H9 (cell line): Measurements from ENCODE around the gene HDAC7. TPM values are rescaled to one million over a fixed set of nuclear protein-coding genes. Genes with fewer than 3 reads are reported as not detected.

Experiments
- DNase-seq: peaks from one replicate; pipeline ENCODE4 v3.0.0-alpha.2; 2017
- H2AFZ ChIP-seq: one replicate; pipeline ENCODE4 v1.6.1; 2013; ENCODE audit warnings: mild to moderate bottlenecking, low read length, control low read depth, moderate library complexity
- H2AK5ac ChIP-seq: 2 replicates; pipeline ENCODE4 v1.6.1; 2013; ENCODE audit warnings: low read length, control low read depth, mixed read lengths; ENCODE audit not compliant: insufficient read length
- H2BK120ac ChIP-seq: one replicate; pipeline ENCODE4 v1.6.1; 2013; ENCODE audit warnings: low read depth, mild to moderate bottlenecking, low read length, control low read depth, inconsistent platforms; ENCODE audit not compliant: poor library complexity, severe bottlenecking
- H2BK12ac ChIP-seq: 2 replicates; pipeline ENCODE4 v1.6.1; 2013; ENCODE audit warnings: low read length, control low read depth, mixed read lengths, low read depth; ENCODE audit not compliant: insufficient read length
- H2BK15ac ChIP-seq: 2 replicates; pipeline ENCODE4 v1.6.1; 2013; ENCODE audit warnings: low read depth, low read length, control low read depth
- H2BK20ac ChIP-seq: one replicate; pipeline ENCODE4 v1.6.1; 2013; ENCODE audit warnings: low read depth, mild to moderate bottlenecking, low read length, control low read depth, inconsistent platforms; ENCODE audit not compliant: poor library complexity, severe bottlenecking
- H2BK5ac ChIP-seq: 2 replicates; pipeline ENCODE4 v1.6.1; 2013; ENCODE audit warnings: low read length, control low read depth, mixed read lengths; ENCODE audit not compliant: insufficient read length
- H3K14ac ChIP-seq: 2 replicates; pipeline ENCODE4 v1.6.1; 2013; ENCODE audit warnings: low read length, control low read depth; ENCODE audit not compliant: insufficient read depth
- H3K18ac ChIP-seq: 2 replicates; pipeline ENCODE4 v1.6.1; 2013; ENCODE audit warnings: low read depth, mild to moderate bottlenecking, mixed read lengths, low read length, control low read depth; ENCODE audit not compliant: insufficient read length
- H3K23ac ChIP-seq: 2 replicates; pipeline ENCODE4 v1.6.1; 2013; ENCODE audit warnings: low read length, control low read depth, mixed read lengths, low read depth; ENCODE audit not compliant: insufficient read length
- H3K23me2 ChIP-seq: 2 replicates; pipeline ENCODE4 v1.6.1; 2013; ENCODE audit warnings: low read depth, mild to moderate bottlenecking, mixed read lengths, low read length, control low read depth; ENCODE audit not compliant: insufficient read length, poor library complexity, severe bottlenecking
- H3K27ac ChIP-seq: 2 replicates; pipeline ENCODE4 v1.5.1; 2013; ENCODE audit warnings: low read length, control low read depth, mixed read lengths, low read depth; ENCODE audit not compliant: insufficient read length
- H3K27me3 ChIP-seq: 2 replicates; pipeline ENCODE4 v1.6.1; 2013; ENCODE audit warnings: low read length, control low read depth, inconsistent platforms; ENCODE audit not compliant: insufficient read depth
- H3K4ac ChIP-seq: 2 replicates; pipeline ENCODE4 v1.6.1; 2013; ENCODE audit warnings: low read depth, mild to moderate bottlenecking, control low read depth, inconsistent platforms, low read length, moderate library complexity
- H3K4me1 ChIP-seq: 2 replicates; pipeline ENCODE4 v1.6.1; 2013; ENCODE audit warnings: low read length, control low read depth, inconsistent platforms; ENCODE audit not compliant: insufficient read depth
- H3K4me2 ChIP-seq: 2 replicates; pipeline ENCODE4 v1.6.1; 2013; ENCODE audit warnings: low read length, control low read depth, mixed read lengths; ENCODE audit not compliant: insufficient read length, insufficient read depth
- H3K56ac ChIP-seq: 2 replicates; pipeline ENCODE4 v1.6.1; 2013; ENCODE audit warnings: low read depth, mild to moderate bottlenecking, mixed read lengths, low read length, control low read depth; ENCODE audit not compliant: insufficient read length
- H3K79me1 ChIP-seq: 2 replicates; pipeline ENCODE4 v1.6.1; 2013; ENCODE audit warnings: low read depth, mild to moderate bottlenecking, moderate library complexity, low read length, control low read depth, inconsistent platforms; ENCODE audit not compliant: insufficient read depth, poor library complexity, severe bottlenecking
- H3K79me2 ChIP-seq: 2 replicates; pipeline ENCODE4 v1.6.1; 2013; ENCODE audit warnings: low read length, control low read depth, inconsistent platforms; ENCODE audit not compliant: insufficient read depth
- H3K9ac ChIP-seq: 2 replicates; pipeline ENCODE4 v1.6.1; 2013; ENCODE audit warnings: low read length, control low read depth, mixed read lengths; ENCODE audit not compliant: insufficient read length; ENCODE audit errors: extremely low read depth
- H3K9me3 ChIP-seq: one replicate; pipeline ENCODE4 v1.6.1; 2013; ENCODE audit warnings: low read depth, low read length, inconsistent platforms; ENCODE audit not compliant: control insufficient read depth
- H3T11ph ChIP-seq: one replicate; pipeline ENCODE4 v1.6.1; 2013; ENCODE audit warnings: mild to moderate bottlenecking, low read length, control low read depth, inconsistent platforms
- H4K20me1 ChIP-seq: one replicate; pipeline ENCODE4 v1.6.1; 2013; ENCODE audit not compliant: control insufficient read depth, insufficient read length, insufficient read depth
- H4K5ac ChIP-seq: 2 replicates; pipeline ENCODE4 v1.6.1; 2013; ENCODE audit warnings: low read depth, mild to moderate bottlenecking, mixed read lengths, low read length, control low read depth; ENCODE audit not compliant: insufficient read length
- H4K8ac ChIP-seq: replicated peaks from 2 replicates; pipeline ENCODE4 v1.6.1; 2013; ENCODE audit warnings: low read length, control low read depth, mixed read lengths, low read depth; ENCODE audit not compliant: insufficient read length
- H4K91ac ChIP-seq: 2 replicates; pipeline ENCODE4 v1.6.1; 2013; ENCODE audit warnings: low read depth, mild to moderate bottlenecking, moderate library complexity, mixed read lengths, low read length, control low read depth; ENCODE audit not compliant: insufficient read length
- H3K27ac Mint-ChIP-seq, 3 experiments: 2 replicates in 2 of 3; 3 replicates in 1 of 3; pipeline ENCODE4 v1.8.0; 2020 to 2021; ENCODE audit warnings: mixed read lengths in 3 of 3, mild to moderate bottlenecking in 1 of 3, moderate library complexity in 1 of 3
- H3K27me3 Mint-ChIP-seq: 2 replicates; pipeline ENCODE4 v1.8.0; 2021; ENCODE audit warnings: low read depth, mild to moderate bottlenecking, moderate library complexity, mixed read lengths
- H3K36me3 Mint-ChIP-seq, 3 experiments: 2 replicates in 2 of 3; 3 replicates in 1 of 3; pipeline ENCODE4 v1.8.0; 2020 to 2021; ENCODE audit warnings: low read depth in 3 of 3, mixed read lengths in 3 of 3; ENCODE audit not compliant: insufficient read depth in 1 of 3
- H3K4me1 Mint-ChIP-seq, 2 experiments: 2 replicates each; pipeline ENCODE4 v1.8.0; 2020; ENCODE audit warnings: mixed read lengths in 2 of 2
- H3K4me3 Mint-ChIP-seq, 2 experiments: 2 replicates in 1 of 2; 3 replicates in 1 of 2; pipeline ENCODE4 v1.8.0; 2020 to 2021; ENCODE audit warnings: mild to moderate bottlenecking in 2 of 2, mixed read lengths in 2 of 2, moderate library complexity in 1 of 2
- H3K9me3 Mint-ChIP-seq, 2 experiments: 2 replicates in 1 of 2; 3 replicates in 1 of 2; pipeline ENCODE4 v1.8.0; 2020; ENCODE audit warnings: mild to moderate bottlenecking in 2 of 2, mixed read lengths in 2 of 2, moderate library complexity in 1 of 2
- WGBS: extraction: QIAGEN DNeasy Blood & Tissue Kit; methylation state at CpG from one replicate; pipeline ENCODE4 v1.1.7; 2013; ENCODE audit warnings: missing lambda C conversion rate, low lambda C conversion rate, mixed read lengths; ENCODE audit not compliant: insufficient read length; ENCODE audit errors: extremely low coverage; 5-methylcytosine and 5-hydroxymethylcytosine counted together
- total RNA-seq: library from RNA; stranded (reverse); gene quantifications from 2 replicates; pipeline ENCODE4 v1.2.1, GENCODE V29; 2021
- TF ChIP-seq, protein P1 (sequence below): fragments of 200-600 bp; sonication (generic); conservative IDR thresholded peaks from 3 replicates; pipeline ENCODE4 v1.8.0; 2021; ENCODE audit warnings: antibody characterized with exemption, mild to moderate bottlenecking

The HDAC7 gene
- total RNA-seq, 1 experiment from 2014 or later: 72.1 TPM

GRCh38 chr12:47825173-47825639 is 5.5 kb upstream of the HDAC7 start:
- Mint-ChIP-seq H3K9me3 (no peaks in the 10 kb centered on the region), H3K27ac (no peak overlapping the region), H3K4me1 (peaks cover 45 to 55% of the 10 kb centered on the region in 2 experiments), H3K36me3 (no peaks in the 10 kb centered on the region), H3K4me3 (no peak overlapping the region), H3K27me3 (peaks cover 12% of the 10 kb centered on the region)
- H3K4me1 ChIP-seq: peaks cover 16% of the 10 kb centered on the region; the same call in 1 of the 2 replicates
- TF ChIP-seq, protein P1, sequence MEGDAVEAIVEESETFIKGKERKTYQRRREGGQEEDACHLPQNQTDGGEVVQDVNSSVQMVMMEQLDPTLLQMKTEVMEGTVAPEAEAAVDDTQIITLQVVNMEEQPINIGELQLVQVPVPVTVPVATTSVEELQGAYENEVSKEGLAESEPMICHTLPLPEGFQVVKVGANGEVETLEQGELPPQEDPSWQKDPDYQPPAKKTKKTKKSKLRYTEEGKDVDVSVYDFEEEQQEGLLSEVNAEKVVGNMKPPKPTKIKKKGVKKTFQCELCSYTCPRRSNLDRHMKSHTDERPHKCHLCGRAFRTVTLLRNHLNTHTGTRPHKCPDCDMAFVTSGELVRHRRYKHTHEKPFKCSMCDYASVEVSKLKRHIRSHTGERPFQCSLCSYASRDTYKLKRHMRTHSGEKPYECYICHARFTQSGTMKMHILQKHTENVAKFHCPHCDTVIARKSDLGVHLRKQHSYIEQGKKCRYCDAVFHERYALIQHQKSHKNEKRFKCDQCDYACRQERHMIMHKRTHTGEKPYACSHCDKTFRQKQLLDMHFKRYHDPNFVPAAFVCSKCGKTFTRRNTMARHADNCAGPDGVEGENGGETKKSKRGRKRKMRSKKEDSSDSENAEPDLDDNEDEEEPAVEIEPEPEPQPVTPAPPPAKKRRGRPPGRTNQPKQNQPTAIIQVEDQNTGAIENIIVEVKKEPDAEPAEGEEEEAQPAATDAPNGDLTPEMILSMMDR: no peak
- H2BK5ac ChIP-seq: no peak overlapping the region
- no peak overlapping the region for H3K27ac ChIP-seq
- H3K23me2 ChIP-seq: peaks cover 3% of the 10 kb centered on the region
- no peak overlapping the region for H2BK15ac ChIP-seq
- no peak overlapping the region for H4K8ac ChIP-seq
- H2BK20ac ChIP-seq: no peak overlapping the region
- H3K4me2 ChIP-seq: no peak overlapping the region
- no peak overlapping the region for H3K4ac ChIP-seq
- no peak overlapping the region for H2AFZ ChIP-seq
- H2BK120ac ChIP-seq: no peak overlapping the region
- no peak overlapping the region for H4K91ac ChIP-seq
- H3K79me1 ChIP-seq: no peaks in the 10 kb centered on the region
- H3K27me3 ChIP-seq: no peaks in the 10 kb centered on the region
- H3T11ph ChIP-seq: no peak overlapping the region
- no peaks in the 10 kb centered on the region for H4K20me1 ChIP-seq
- WGBS: no CpG with 5 or more reads among the region's 6 CpGs
- no peak overlapping the region for H3K23ac ChIP-seq
- no peak overlapping the region for H2BK12ac ChIP-seq
- H3K18ac ChIP-seq: no peak overlapping the region
- H2AK5ac ChIP-seq: no peak overlapping the region
- no peak overlapping the region; the same call in 1 of the 2 replicates for H3K14ac ChIP-seq
- DNase-seq: no peak
- no peak overlapping the region for H4K5ac ChIP-seq
- H3K56ac ChIP-seq: no peak overlapping the region
- no peaks in the 10 kb centered on the region for H3K9me3 ChIP-seq
- no peak overlapping the region for H3K9ac ChIP-seq
- H3K79me2 ChIP-seq: no peaks in the 10 kb centered on the region
